C1 segment of cervical spinal cord (tissue), 14 donors: ENCODE measurements around the gene MLNR.

ENCODE experiments used
- DNase-seq, 14 donors: peaks; one replicate each; lab custom pipeline; 2025; lab: John Stamatoyannopoulos, UW

The MLNR gene, protein sequence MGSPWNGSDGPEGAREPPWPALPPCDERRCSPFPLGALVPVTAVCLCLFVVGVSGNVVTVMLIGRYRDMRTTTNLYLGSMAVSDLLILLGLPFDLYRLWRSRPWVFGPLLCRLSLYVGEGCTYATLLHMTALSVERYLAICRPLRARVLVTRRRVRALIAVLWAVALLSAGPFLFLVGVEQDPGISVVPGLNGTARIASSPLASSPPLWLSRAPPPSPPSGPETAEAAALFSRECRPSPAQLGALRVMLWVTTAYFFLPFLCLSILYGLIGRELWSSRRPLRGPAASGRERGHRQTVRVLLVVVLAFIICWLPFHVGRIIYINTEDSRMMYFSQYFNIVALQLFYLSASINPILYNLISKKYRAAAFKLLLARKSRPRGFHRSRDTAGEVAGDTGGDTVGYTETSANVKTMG

DNA sequence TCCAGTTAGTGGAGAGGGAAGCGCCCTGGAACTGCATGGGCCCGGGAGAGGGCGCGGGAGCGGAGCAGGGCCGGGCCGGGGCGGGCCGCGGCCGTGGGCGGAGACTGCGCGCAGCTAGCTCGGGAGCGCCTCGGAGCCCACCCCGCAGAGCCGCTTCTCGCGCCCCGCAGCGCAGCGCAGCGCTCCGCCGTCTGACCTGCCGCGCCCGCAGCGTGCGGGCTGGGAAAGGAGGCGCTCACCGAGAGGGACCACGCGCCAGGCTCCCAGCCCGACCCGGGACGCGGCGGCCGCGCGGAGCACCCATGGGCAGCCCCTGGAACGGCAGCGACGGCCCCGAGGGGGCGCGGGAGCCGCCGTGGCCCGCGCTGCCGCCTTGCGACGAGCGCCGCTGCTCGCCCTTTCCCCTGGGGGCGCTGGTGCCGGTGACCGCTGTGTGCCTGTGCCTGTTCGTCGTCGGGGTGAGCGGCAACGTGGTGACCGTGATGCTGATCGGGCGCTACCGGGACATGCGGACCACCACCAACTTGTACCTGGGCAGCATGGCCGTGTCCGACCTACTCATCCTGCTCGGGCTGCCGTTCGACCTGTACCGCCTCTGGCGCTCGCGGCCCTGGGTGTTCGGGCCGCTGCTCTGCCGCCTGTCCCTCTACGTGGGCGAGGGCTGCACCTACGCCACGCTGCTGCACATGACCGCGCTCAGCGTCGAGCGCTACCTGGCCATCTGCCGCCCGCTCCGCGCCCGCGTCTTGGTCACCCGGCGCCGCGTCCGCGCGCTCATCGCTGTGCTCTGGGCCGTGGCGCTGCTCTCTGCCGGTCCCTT is at the start of gene MLNR:
Gene MLNR, plus strand, starts transcription at position 303 of the 820 bp plus-strand sequence. Its CDS starts 0 bp downstream, at position 303.
- DNase-seq = peak in 1 of 14 donors; percentile 9

DNA sequence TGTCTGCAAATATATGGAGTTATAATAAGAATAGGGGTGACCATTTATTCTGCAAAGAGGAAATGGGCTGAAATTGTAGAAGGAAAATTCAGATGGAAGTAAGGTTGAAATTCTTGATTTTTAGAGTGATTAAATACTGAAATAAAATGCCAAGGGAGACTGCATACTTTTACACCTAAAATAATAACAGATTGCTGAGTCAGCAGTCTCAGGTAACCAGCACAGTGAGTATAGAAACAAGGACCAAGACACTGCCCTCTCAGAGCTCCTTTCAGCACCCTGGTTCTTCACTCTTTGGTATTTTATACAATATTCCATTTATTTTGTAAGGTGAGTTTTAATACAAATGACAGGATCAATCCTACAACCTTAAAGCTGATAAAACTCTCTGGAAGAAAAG is 48.8 kb upstream of the MLNR start:
- no peak for DNase-seq

DNA sequence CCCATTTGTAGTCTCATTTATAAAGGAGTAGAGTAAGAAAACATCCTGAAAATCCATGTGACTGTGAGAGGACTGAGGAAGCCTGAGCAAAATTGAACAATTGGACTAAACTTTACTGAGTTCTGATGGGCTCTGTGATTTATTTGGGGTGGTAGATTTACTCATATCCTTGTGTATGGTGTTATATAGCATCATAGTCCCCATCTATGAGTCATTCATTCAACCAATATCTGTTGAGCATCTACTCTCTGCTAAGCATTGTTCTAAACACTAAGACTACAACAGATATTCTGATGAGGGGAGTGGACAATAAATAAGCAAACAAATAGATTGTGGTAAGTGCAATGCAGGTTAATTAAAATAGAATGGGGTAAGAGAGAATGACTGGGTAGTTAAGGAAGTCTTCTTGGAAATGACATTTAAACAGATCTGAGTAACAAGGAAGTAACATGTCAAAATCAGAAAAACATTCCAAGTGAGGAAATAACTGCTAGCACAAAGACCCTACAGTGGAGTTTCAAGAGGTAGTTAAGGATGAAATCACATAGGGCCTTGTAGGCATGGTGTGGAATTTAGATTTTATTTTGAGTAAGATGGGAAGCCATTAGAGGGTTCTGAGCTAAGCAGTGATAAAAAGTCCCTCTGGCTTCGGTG is 36.3 kb upstream of the MLNR start:
- DNase-seq = no peak

DNA sequence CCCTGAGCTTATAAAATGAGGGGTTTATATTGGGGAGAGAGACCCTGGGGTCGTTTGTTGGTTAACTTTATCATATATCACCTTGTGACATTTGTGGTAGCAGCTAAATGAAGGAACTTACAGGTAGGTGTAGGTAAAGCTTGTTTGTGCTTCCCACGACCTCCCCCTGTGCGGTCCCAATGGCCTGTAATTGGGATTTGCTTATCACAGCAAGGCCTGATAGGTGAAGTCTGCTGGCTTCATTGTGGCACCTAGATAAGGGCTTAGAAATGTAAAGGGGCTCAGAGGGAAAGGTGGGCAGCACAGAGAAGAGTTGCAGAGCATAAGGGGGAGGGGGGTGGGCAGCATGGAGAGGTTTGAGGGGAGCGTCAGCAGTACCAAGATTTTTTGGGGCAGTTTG is 35.5 kb upstream of the MLNR start:
- DNase-seq = no peak

DNA sequence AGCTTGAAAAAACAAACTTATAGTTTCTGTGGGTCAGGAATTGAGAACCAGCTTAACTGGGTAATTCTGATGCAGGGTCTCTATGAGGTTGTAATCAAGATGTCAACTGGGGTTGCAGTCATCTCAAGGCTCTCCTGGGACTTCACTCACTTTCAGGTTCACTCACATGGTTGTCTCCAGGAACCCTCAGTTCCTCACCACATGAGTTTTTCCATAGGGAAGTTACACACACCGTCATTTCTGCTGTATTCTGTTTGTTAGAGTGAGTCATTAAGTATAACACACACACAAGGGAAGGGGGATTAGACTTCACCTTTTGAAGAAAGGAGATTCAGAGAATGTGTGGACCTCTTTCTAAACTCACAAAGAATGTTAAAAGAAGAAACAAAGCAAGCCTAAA is 34.9 kb upstream of the MLNR start:
- DNase-seq = no peak

DNA sequence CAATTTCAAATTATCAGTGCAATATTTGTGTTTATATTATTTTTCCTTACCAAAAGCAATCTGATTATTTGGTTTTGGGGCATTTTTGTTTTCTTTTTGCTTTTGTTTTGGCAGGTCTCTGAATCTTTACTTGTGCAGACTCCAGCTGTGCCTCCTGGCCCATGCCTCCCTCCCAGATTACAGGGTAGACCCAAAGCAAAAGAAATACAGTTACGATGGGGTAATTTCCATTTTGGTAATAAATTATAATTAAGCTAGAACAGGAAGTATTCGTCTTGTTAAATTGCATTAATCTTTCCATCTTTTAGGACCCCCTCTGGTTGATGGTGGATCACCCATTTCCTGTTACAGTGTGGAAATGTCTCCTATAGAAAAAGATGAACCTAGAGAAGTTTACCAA is 29.2 kb upstream of the MLNR start:
- no peak for DNase-seq

DNA sequence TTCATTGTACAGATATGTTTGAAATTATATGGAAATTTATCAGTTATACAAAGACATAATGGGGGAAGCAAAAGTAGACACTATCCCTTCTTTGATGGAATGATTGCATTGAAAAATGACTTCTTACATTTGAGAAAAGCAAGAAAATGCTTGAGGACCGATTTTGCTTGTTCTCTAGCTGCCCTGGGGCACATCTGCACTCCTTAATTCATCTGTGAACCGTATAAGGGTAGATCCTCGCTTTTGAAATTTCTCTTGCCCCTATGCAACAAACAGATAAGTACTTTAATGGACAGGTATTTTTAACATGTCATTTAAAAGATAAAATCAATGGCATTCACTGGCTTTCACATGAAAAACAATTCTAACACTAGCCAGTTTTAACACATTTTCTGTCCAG is 13.5 kb upstream of the MLNR start:
- no peak for DNase-seq

DNA sequence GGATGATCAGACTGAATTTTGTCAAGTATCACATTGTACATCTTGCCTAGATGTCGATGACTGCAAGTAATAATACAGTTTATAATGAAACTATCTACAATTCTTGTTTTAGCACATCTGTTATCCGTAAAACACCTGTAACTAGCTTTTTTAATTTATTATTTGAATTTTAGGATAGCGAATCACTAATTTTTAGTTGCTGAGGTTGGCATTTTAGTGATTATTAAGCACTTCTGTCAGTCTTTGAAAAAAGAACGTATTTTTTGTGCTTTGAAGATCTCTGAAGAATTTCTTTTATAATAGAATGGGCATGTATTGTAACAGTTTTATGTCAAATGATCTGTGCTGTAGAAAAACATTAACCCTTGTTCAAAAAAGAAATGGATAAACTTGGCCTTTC is 11.5 kb upstream of the MLNR start:
- DNase-seq = no peak

DNA sequence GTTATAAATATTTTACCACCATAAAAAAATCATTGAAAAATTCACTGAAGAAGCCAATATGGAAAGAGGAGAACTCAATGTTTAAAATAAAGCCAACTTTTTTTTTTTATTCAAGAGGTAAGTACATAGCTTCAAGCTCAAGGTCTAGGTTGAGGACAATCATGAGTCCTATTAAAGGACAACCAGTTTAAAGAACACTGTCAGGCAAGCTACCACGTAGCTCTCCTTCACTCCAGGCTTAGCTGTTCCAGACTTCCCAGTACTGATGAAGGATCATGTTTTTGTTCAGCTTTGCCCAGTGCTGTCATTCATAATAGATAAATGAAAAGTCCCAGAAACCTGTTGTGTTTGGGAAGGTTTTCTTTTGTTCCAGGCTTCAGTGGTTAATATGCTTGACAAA is 10.0 kb upstream of the MLNR start:
- no peak for DNase-seq

DNA sequence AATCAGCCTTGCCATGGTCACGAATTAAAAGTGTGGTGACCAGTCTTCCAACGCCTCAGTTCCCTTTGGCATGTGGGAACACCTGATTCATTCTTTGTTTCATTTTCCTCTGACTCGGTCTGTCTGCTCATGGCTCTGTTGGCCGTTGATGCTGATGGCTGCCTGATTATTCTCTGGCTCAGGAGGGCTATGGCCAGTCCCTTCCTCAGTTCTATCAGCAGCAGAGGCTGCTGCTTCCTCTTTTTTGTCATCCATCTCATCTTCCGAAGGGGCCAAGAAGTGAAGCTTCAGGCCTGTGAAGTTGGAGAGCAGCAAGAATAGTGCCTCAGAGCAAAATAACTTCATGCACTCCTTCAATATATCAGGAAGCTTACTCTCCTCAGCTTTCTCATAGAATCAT is 9.5 kb upstream of the MLNR start:
- no peak for DNase-seq

DNA sequence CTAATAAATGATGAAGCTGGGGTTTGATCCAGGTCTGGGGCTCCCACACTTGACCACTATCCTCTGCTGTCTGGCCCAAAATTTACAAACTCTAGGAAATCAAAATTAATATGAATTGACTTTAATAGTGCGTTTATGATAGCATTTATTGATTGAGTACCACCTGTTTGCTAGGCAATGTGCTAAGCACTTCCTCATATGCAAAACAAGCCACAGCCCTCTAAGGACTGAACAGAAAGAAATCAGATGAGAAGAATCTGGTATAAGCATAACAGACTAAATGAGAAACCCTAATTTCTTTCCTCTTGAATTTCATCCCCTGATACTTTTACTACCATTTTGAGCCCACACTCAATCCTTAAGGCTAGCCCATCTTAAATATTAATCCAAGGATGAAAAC is 6.6 kb upstream of the MLNR start:
- DNase-seq = no peak

DNA sequence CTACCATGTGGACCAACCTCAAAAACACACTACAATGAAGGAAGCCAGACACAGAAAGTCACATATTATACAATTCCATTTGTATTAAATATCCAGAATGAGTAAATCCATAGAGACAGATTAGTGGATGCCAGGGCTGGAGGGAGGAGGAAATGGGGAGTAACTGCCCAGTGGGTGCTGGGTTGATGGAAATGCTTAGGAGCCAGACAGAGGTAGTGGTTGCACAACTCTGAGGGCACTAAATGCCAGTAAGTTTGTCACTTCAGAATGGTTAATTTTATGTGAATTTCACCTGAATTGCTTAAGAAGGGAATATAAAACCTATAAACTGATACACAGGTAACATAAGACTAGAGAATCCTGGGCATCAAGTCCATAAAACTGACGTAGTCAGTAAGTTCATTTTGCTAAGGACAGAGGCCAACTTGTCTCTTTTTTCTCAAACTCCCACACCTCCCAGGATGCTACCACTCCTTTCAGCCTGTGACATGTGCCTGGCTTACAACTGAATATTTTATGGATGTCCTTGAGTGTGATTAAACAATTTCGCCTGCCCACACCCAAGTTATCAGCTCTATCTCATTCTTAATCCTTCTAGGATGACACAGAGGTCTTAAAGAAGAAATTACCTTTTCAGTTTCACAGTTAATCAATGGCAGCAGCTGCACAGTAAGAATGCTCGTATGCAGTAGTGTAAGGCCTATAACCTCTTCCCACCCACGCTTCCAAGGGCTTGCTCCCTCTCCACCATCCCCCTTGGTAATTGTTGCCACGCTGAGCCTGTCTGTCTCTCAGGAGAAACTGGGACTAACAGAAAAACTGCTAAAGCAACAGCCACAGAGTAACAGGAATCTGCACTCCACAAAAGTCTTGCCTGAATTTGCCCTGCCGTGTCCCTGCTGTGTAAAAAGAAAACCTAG is 5.9 kb upstream of the MLNR start:
- no peak for DNase-seq

DNA sequence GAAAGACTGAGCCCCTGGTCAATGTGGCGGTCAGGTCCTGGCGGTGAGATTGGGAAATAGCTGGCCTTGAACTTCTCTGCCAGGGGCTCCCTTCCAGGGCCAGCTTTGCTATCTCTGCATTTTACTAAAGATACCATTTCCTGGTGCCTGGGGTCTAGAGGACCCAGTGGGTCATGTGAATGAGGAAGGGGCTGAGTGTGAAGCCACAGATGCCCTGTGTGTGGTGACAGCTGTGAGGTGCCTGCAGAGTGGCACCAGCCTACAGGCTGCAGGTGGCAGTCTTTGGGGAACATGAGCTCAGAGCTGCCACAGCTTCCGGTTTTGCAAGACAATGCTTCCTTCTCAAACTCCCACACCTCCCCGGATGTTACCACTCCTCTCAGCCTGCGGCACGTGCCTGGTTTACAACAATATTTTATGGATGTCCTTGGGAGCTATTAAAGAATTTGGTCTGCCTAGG is 5.2 kb upstream of the MLNR start:
- peak in 3 of 14 donors; percentile 5 to 36 (median 20) for DNase-seq

DNA sequence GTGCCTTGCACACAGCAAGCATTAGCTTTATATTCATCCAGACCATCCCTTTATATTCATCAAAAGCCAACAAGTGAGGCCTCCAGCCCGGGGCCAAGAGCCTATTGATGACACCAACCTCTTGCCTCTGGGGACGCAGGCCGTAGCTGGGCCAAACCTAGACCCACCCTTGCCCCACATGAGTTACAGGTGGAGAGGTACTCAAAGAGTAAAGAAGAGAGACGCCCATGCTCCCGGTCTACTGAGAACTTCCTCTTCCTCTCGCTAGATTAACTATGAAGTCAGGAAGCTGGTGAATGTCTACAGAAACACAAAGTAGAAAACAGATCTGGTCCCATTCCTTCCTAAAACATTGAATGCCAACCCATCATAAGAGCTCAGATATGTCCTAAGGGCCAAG is 3.8 kb upstream of the MLNR start:
- no peak for DNase-seq

DNA sequence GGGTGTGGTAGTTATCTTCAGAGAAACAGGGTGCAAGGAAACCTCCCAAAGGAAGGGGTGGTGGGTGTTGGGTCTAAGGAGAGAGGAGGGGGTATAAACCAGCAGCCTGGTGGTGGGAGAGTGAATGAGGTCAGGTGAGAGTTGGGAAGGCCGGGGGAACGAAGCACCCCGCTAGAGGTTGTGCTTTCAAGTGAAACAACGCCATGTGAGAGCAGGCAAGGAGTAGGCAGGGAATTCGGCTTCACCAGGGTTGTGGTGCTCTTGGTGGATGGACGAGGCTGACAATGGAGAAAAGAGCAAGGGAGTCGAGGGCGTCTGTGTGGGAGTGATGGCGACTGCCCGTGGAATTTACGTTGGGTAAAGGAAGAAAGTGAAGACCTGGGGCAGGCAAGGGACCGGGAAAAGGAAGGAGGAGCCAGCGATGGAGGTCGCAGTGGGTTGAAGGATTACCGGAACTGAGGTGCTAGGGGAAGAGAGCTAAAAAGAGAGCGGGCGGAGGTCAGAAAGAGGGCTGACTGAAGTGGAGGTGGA is 2.1 kb upstream of the MLNR start:
- DNase-seq = no peak

DNA sequence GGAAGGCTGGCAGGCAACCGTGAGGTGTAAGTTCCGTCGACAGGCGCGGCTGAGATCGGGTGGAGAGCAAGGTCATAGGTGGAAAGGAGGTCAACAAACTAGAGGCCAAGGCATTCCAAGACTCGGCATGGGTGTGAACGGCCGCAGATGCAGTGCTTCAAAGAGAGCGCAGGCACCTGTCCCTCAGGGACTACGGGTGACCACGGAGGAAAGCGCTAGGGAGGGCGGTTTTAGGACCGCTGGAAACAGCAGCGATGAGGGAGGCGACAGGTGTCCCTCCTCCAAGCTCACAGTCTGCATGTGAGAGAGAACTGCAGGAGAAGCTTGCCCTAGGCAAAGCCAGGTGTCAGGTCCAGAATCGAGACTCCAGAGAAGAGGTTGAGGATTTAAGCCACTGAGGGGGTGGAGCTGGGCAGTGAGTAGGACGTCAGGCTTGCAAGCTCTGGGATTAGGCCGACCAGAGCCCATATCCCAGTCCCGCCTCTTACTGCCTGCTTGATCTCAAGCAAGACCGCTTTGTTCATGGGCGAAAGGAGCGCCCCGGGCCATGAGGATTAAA is 1.6 kb upstream of the MLNR start:
- no peak for DNase-seq

DNA sequence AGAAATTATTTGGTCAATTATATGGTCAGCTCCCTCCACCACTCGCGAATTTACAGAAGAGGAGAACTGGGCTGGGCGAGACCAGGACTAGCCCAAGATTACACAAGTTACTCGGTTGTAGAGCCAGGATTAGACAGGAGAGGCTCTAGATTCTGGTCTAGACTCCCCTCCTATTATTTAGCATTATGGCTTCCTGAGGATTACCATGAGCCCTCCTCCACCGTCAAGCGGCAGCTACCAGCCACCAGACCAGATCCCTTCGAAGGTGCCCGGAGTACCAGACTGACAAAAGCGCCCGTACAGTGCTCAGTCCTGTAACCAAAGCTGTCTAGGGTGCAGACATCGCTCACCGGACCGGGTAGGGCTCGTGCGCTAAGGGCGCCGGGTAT is 497 bp upstream of the MLNR start:
- no peak for DNase-seq

DNA sequence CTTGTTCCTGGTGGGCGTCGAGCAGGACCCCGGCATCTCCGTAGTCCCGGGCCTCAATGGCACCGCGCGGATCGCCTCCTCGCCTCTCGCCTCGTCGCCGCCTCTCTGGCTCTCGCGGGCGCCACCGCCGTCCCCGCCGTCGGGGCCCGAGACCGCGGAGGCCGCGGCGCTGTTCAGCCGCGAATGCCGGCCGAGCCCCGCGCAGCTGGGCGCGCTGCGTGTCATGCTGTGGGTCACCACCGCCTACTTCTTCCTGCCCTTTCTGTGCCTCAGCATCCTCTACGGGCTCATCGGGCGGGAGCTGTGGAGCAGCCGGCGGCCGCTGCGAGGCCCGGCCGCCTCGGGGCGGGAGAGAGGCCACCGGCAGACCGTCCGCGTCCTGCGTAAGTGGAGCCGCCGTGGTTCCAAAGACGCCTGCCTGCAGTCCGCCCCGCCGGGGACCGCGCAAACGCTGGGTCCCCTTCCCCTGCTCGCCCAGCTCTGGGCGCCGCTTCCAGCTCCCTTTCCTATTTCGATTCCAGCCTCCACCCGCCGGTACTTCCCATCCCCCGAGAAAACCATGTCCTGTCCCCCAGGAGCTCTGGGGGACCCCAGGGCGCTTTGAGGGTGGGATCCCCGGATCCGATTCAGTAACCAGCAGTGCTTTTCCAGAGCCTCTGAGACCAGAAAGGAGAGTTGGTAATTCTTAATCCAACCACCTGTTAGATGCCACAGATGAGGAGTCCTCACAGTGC is 885 bp downstream of the MLNR start:
- DNase-seq = no peak

DNA sequence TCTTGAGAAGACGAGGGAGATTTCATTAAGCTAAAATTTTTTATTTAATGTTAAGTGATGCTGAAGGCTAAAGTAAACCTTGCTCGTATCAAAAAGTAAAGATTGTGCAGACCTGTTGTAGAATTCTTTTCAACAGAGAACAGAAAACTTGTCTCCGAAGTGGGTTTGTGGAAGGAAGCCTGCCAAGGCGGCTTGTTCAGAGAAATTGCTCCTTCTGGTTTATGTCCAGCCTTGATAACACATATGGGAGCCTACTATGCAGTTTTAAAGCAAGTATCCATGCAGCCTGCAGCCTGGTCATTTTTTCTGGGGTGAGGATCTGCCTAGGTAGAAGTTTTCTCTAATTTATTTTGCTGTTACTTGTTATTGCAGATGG is 1.4 kb downstream of the MLNR start:
- DNase-seq = no peak
